ENCODE measurements around the gene ALKBH5. TPM values are rescaled to one million over a fixed set of nuclear protein-coding genes. Genes with fewer than 3 reads are reported as not detected.

Gene ALKBH5
- total RNA-seq, 1 experiment from 2014 or later: 97.8 TPM

DNA sequence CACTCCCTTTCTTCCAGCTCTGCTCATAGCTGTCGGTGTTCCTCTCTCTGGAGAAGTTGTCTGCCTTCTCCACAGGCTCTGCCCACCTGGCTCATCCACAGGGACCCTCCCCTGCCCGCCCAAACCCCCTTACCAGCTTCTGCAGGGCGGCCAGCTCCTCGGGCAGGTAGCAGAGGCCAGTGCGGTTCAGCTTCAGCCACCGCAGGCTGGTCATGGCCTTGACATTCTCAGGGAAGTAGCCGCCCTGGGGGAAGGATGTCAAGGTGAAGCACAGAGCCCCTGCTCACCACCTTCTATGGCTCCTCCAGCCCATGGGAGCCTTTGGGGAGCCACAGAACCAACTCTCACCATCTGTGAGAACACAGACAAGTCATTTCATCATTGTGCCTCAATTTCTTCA lies 73.1 kb downstream of the ALKBH5 start:
- Histone ChIP-seq H3K4me3 (replicated peaks in 1 of 2; ENCODE audit: low read depth in 1 of 2, low read length in 2 of 2) (peak overlapping the region; percentile 87 to 92), H3K4me2 (ENCODE audit: low read length) (peak overlapping the region; percentile 88), H3K27ac (ENCODE audit: low read depth, low read length) (peak overlapping the region; percentile 96), H2AFZ (ENCODE audit: low read depth, low read length, poor library complexity, severe bottlenecking) (no peak overlapping the region), H3K9me2 (ENCODE audit: insufficient read depth) (no peaks in the 10 kb centered on the region), H3K27me3 (ENCODE audit: insufficient read depth, low read length) (no peaks in the 10 kb centered on the region), H3K9me3 (ENCODE audit: control insufficient read depth in 1 of 2, insufficient read depth in 1 of 2, low read depth in 1 of 2, low read length in 2 of 2) (no peaks in the 10 kb centered on the region), H3K4me1 (ENCODE audit: control insufficient read depth in 1 of 2, insufficient read depth in 2 of 2, low read length in 2 of 2) (peaks cover 24 to 37% of the 10 kb centered on the region in 2 experiments), H3K36me3 (ENCODE audit: control insufficient read depth in 1 of 2, insufficient read depth in 2 of 2, low read length in 2 of 2) (peaks cover 12 to 31% of the 10 kb centered on the region in 2 experiments), H4K20me1 (ENCODE audit: insufficient read depth) (no peaks in the 10 kb centered on the region), H3K9ac (ENCODE audit: low read length) (peak overlapping the region; percentile 94), H3K79me2 (ENCODE audit: insufficient read depth, low read length) (peaks cover 45% of the 10 kb centered on the region)
- no peak for DNase-seq (ENCODE audit: low read depth, low spot score)
- intact Hi-C loops (cut with micrococcal nuclease): no loop called here
- ChIA-PET CTCF (no interaction called here), POLR2A (no interaction called here), RAD21 (ENCODE audit: low non-redundant PET in 1 of 2, low total read pairs in 2 of 2, uncharacterized antibody in 2 of 2, unreplicated experiment in 2 of 2) (no interaction called here)
- no peak for ATAC-seq
- BruUV-seq (replicated peaks): no TSS peak
- no peak for TF ChIP-seq EZH2 (IDR thresholded peaks at IDR 0.05)
- TF ChIP-seq ELF1 (IDR thresholded peaks at IDR 0.05; ENCODE audit: borderline replicate concordance, low read depth): no peak
- TF ChIP-seq EGR1 (IDR thresholded peaks at IDR 0.05; ENCODE audit: low read depth): no peak
- TF ChIP-seq POLR2AphosphoS5 (IDR thresholded peaks at IDR 0.05; ENCODE audit: low read depth, low read length): no peak
- TF ChIP-seq, protein P1, sequence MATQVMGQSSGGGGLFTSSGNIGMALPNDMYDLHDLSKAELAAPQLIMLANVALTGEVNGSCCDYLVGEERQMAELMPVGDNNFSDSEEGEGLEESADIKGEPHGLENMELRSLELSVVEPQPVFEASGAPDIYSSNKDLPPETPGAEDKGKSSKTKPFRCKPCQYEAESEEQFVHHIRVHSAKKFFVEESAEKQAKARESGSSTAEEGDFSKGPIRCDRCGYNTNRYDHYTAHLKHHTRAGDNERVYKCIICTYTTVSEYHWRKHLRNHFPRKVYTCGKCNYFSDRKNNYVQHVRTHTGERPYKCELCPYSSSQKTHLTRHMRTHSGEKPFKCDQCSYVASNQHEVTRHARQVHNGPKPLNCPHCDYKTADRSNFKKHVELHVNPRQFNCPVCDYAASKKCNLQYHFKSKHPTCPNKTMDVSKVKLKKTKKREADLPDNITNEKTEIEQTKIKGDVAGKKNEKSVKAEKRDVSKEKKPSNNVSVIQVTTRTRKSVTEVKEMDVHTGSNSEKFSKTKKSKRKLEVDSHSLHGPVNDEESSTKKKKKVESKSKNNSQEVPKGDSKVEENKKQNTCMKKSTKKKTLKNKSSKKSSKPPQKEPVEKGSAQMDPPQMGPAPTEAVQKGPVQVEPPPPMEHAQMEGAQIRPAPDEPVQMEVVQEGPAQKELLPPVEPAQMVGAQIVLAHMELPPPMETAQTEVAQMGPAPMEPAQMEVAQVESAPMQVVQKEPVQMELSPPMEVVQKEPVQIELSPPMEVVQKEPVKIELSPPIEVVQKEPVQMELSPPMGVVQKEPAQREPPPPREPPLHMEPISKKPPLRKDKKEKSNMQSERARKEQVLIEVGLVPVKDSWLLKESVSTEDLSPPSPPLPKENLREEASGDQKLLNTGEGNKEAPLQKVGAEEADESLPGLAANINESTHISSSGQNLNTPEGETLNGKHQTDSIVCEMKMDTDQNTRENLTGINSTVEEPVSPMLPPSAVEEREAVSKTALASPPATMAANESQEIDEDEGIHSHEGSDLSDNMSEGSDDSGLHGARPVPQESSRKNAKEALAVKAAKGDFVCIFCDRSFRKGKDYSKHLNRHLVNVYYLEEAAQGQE (IDR thresholded peaks at IDR 0.05; ENCODE audit: low read depth): no peak
- TF ChIP-seq SIN3A (IDR thresholded peaks at IDR 0.05; ENCODE audit: low read depth): no peak
- no peak for TF ChIP-seq SRF (IDR thresholded peaks at IDR 0.05; ENCODE audit: low read depth)
- TF ChIP-seq, protein P2, sequence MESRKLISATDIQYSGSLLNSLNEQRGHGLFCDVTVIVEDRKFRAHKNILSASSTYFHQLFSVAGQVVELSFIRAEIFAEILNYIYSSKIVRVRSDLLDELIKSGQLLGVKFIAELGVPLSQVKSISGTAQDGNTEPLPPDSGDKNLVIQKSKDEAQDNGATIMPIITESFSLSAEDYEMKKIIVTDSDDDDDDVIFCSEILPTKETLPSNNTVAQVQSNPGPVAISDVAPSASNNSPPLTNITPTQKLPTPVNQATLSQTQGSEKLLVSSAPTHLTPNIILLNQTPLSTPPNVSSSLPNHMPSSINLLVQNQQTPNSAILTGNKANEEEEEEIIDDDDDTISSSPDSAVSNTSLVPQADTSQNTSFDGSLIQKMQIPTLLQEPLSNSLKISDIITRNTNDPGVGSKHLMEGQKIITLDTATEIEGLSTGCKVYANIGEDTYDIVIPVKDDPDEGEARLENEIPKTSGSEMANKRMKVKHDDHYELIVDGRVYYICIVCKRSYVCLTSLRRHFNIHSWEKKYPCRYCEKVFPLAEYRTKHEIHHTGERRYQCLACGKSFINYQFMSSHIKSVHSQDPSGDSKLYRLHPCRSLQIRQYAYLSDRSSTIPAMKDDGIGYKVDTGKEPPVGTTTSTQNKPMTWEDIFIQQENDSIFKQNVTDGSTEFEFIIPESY (IDR thresholded peaks at IDR 0.05; ENCODE audit: extremely low read depth, insufficient replicate concordance, low read length): no peak
- TF ChIP-seq CBX3 (IDR thresholded peaks at IDR 0.05; ENCODE audit: low read depth): no peak
- TF ChIP-seq YY1 (IDR thresholded peaks at IDR 0.05; ENCODE audit: extremely low read depth, insufficient replicate concordance, low read depth, low read length): no peak
